Superior temporal gyrus (tissue), 1 donor: Measurements from ENCODE around the gene GSG1L.

ENCODE experiments used
- DNase-seq: peaks from one replicate; pipeline ENCODE4 v3.0.0-alpha.2; 2016; ENCODE audit errors: extremely low spot score

GSG1L gene

DNA sequence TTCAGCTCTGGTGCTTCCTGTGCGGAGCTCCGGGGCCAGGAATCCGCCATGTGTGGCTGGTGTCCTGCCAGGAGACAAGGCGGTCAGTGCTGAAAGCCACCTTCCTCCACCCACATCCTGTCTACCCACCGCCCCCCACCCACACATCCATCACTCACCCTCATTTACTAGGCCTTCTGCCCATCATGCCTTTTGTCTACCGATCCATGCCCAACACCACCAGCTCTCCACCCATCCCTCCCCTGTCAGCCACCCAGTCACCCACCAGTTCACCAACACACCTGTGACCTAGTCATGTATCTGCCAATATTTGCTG is 272.2 kb downstream of the GSG1L start:
- no peak for DNase-seq

DNA sequence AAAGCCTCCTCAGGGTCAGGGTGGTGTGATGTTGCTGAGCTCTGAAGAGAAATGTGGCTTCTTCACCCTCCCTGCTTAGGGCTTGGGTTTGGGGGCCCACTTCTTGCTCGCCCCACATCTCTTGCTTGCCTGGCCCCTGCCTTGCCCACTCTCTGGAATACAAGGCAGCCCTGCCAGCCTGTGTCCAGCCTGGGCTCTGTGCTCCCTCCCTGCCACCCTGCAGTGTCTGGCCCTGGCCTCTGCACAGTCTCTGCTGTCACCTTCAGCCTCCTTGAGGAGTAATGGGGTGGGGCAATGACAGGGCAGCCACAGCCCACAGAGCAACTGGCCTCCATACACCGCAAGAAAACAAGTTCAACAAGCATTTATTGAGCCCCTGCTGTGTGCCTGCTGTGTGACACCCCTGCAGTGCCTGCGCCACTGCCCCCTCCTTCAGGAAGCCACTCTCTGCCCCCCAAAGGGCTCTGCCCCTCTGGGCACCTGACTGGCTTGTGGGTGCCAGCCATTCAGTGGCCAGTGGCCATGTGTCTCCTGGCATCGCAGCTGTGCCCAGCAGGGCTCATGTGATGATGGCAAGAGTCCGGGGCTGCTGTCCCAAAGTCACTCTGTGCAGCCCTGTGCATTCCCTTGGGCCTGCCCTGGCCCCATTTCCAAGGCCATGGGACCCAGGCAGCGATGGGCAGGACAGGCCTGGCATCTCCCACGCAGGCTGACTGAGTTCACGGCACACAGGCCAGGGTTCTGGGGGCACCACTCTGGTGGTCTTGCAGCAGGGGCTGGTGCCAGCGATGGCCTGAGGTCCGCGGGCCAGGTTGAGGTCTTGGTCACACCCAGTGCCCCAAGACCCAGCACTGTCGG is 272.7 kb downstream of the GSG1L start:
- DNase-seq, result no peak

DNA sequence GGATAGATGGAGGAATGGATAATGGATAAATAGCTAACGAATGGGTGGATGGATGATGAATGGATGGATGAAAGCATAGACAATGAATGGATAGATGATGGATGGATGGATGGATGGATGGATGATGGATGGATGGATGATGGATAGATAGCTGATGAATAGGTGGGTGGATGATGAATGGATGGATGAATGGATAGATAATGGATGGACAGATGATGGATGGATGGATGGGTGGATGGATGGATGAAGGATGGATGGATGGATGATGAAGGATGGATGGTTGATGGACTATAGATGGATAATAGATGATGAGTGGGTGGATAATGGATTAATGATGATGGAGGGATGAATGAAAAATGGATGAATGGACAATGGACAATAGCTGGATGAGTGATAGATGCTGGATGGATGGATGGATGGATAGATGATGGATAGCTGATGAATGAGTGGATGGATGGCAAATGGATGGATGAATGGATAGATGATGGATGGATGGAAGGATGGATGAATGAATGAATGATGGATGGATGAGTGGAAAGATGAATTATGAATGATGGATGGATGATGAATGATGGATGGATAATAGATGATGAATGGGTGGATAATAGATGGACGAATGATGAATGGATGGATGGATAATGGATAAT is 273.8 kb downstream of the GSG1L start:
- DNase-seq, result no peak

DNA sequence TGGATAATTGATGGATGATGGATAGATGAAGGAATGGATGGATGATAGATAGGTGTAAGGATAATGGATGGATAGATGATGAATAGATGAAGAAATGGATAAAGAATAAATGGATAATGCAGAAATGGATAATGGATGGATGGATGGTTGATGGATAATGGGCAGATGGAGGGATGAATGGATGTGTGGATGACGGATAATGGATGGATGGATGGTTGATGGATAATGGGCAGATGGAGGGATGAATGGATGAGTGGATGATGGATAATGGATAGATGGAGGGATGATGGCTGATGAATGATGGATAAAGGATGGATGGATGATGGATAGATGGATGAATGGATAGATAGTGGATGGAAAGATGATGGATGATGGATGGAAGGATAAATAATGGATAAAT is 274.4 kb downstream of the GSG1L start:
- no peak for DNase-seq

DNA sequence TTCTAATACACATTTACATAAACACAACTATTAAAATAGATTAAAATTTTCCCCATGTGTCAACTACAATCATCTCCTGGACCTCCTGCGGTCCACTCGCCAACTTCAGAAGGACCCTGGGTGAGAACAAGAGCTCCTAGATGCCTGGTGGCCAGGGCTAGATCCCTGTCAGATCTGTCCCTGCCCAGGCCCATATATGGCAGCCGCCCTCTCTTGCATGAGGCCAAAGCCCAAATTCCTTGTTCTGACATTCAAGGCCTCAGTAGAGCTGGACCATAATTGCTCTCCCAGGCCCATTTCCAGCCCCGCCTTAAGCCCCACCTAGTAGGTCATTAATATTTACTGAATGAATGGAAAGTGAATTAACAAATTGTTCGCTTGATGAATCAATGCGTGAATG is 275.8 kb downstream of the GSG1L start:
- no peak for DNase-seq

DNA sequence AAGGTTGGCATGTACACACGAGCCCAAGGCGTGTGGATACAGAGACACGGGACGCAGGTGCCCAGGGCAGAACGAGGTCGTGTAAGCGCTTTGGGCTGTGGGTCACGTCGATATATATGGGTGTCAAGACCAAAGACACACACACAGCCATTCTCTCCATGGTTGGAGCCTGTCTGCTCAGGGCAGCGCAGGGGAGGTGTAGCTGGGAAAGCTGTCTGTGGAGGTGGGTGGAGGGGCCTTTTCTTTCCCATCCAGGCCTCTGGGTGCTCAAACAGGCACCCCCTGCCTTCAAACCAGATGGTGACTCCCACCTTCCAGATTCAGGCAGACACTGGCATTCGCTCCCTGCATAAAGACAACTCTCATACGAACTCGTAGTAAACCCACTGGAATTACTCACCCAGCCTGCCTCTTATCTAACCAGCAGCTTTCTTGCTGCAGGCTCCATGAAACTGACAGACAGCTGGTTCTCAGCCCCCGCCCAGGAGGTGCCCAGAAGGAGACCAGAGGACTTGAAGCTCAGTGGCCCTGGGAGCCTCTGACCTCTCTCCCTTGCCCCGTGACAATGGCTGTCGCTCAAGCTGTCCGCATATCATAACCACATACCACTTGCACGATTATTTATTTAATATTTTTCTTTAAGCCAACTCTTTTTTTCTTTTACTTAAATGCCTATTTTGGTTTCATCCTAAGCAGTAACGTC is 276.4 kb downstream of the GSG1L start:
- DNase-seq, result peak; percentile 31

DNA sequence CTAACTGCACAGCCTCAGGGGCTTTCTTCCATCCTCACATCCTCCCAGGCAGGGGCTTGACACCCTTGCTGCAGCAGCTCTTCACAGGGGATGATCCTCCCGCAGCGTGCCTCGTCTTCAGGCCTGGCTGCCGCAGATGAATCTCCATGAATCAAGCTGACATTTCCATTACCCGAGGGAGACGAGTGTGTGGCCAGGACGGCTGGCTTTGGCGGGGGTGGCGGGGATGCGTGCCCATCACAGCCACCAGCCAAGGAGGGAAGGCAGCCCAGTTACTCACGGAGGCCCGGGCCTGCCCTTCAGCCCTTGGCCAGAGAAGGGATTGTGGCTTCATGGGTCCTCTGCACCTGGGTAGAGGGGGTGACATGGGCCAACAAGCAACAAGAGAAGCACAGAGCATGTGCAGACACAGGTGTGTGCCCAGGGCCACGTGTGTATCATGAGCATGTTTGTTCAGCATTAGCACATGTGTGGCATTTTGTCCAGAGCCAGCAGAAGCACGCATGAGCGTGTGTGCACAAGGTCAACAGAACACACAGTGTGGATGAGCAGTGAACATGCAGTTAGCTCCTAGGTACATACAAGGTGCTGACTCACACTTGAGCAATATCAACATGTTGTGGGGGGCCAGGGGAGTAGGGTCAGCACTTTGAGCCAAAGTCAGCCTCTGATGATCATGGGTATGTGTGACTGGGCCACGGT is 277.1 kb downstream of the GSG1L start:
- DNase-seq, result no peak

DNA sequence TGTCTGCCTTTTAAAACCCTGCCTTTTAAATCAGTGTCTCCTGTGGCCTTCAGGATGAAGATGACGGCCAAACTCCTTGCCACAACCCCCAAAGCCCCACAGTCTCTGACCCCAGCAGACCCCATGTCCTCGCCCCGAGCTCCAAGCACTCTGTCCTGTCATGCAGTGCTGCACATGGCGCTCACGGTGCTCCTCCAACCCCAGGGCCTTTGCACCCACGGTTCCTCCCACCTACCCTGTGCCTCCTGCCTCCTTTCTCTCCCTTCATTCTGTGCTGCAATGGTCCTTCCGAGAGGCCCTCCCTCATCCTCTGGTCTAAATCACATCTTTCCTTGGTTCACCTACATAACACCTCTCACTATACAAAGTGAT is 278.2 kb downstream of the GSG1L start:
- DNase-seq, result no peak

DNA sequence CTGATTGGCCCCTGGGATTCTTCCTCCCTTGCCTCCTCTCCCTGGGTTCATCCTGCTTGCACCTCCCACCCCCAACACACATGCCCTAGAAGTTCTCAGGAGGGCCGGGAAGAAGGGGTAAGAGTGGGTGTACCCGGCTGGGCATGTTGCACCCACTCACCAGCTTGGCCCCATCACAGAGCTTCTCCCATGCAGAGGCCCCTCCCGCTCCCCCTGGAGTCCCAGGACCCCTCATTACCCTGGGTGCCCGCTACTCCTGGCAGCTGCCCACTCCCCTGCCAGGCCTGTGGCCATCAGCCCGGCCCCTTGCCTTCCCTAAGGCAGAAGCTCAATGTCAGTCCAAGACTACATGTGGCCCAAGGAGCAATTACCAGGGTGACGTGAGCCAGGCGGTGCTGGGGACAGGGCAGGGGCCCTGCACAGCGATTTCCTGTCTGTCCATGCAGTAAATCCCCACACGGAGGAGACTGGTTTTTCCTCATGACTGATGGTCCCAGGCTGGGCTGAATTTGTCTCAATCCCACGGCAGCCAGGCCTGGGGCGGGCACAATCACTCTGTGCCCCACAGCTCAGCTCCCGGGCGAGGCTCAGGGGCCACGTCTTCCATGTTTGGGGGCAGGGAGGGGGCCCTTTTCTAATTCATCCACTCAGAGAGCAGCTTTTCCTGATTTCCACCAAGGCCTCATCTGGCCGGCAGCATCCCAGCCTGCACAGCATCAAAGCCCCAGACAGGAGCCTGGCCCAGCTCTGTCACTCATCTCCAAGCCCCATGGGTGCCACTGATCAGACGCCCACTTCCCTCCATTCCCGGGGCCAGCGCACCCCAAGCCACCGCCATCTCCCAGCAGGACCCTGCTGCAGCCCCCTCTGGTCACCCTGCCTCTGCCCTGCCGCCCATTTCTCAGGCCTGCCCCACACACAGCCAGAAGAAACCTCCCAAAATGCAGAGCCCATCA is 278.9 kb downstream of the GSG1L start:
- DNase-seq, result no peak

DNA sequence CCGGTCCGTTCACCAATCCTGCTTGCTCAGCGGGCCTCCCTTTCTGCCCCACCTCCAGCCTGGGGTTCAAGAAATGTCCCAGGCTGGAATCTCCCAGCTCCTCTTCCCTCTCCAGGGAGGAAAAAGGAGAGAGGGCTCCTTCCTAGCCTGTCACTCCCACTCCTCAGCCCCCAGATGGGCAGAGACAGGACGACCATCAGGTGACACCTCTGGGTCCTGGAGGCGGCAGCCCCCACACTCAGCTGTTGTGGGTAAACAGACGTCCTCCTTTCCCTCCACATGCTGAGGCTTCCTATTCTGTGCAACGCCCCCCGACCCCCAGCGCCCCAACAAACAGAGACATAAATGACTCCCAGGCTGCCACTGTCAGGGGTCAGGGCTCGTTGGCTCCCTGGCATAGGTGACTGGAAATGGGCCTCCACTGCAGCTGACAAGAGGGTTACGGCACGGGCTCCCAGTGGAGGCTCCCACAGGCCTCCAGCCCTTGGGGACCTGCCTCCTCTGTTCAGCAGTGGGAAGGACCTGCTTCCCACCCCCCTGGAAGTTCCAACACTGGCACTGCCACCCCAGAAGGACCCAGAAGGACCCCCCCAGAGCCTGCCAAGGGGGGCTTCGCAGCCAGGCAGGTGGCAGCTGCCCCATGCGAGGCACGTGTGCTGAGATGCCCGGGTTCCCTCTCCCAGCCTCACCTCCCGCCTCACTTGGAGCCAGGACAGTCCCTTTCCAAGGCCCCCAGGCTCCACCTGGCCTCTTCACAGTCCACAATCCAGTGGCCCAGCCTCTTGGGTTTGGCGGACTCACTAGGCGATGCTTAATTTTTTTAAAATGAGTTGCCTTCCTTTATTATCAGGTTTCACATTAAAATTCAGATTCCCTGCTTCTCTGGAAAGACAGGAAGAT is 281.3 kb downstream of the GSG1L start:
- DNase-seq, result no peak

DNA sequence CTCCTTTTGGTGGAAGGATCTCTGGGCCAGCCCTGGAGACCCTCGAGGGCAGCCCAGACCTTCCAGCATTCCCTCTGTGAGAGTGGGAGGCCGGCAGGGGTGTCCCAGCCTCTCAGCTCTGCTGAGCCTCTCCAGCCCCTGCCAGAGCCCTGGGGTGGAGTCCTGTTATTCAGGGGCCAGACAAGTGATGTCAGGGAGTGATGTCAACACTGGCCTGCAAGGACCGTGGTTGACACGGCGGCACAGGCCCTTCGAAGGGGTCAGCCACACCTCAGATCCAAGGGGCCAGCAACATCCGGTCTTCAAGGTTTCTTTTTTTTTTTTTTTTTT is 282.4 kb downstream of the GSG1L start:
- no peak for DNase-seq

DNA sequence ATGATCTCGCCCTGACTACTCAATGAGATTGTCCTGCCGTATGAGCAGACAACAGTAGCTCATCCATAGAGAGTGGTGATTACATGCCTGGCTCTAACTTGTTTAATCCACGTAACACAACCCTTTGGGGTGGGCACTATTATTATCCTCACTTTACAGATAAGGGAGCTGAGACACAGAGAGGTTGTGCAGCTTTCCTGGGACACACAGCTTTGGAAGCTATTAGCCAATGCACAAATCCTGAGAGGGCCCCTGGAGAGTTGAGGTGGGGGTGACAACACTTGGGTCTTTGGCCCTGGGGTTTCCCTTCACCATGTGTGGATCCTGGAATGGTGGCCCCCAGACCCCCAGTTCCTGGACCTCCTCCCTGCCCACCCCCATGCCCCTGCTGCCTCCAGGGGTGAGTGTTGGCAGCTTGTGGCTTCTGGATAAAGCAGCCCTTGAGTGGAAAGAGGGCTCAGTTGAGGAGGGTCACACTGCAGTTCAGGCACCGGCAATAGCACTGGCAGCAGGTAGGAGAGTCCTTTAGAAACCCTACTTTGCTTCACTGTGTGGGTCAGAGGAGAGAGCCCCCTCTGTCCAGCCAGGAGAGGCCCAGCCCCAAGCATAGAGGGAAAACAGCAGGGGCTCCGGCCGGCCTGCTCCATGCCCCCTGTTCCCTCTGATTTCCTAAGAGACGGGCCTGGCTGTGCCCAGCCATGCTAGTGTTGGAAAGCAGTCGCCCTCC is 282.9 kb downstream of the GSG1L start:
- DNase-seq, result no peak

DNA sequence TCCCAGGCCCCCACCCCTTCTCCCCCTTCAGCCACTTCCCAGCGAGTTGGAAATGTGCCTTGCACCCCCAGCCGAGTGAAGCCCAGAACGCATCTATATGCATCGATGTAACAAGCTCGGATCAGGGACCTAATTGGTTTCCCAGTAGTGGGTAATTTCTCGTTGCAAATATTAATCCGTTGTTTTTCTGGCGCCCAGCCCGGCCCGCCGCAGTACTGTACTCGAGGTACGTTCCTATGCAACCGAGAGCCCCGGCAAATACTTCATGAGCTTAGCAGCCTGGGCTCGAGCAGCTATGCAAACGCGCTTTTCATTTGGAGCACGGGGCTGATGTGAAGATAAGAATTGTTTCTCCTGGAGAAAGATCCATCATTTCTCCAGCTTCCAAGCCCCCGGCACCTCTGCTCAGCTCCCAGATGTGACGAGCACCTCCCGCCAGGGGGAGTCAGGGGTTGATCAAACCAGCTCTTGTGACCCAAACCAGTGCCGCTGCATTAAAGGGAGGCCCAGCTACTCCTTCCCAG is 283.8 kb downstream of the GSG1L start:
- peak; percentile 83 for DNase-seq

DNA sequence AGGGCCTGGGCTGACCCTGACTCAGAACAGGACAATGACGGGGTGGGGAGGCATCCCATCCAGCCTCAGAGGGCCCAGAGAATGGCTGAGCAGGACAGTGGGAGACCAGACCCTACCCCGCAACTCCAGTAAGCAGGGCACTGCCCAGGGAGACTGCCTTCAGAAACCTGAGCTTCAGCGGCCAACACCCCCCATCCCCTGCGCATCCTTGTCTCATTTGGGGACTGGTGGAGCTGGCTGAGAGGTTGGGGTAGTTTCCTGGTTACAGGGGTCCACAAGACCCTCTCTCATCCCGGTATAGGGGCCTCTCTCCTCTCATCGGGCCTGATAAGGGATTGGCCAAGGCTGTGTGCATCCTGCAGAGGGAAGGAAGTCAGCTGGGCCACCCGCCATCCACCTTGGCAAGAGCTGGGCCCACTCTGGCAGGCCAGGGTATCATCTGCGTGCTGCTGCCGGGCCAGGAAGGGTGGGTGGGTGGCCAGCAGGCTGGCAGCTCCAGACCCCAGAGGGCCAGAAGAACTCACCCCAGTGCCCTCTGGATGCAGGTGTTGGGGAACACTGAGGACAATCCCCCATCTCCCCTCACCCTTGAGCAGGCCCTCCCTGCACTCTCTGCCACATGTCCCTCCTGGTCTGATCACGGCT is 284.5 kb downstream of the GSG1L start:
- DNase-seq, result no peak

DNA sequence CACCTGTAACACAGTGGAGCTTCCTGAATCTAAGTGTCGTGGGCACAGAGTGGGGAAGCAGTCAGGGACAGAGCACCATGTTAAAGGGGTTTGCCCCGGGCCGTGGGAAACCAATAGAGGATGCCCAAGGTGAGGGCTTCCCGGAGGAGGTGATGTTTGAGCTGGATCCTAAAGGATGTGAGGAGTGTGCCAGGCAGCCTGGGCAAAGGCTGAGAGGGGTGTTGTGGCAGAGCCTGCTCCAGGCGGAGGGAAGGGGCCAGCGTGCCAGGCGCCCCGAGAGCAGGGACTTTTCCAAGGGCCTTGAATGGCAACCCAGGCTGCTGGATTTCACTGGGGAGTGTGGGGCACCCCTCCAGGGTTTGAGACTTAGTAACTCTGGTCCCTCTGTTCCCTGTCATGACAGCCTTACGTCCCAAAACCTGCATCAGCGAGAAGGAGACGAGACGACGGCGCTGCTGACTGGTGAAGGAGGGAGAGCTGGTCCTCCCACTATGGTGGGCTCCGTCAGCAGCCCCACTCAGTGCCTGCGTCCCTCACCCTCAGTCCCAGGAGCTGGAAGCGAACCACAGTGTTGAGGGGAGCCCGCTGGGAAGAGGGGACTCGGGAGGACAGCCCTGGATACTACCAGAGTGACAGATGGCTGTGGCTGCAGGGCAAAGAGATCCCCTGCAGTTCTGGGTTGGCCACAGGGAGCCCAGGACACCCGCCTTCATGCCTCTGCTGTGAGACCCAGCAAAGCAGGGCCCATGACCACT is 285.2 kb downstream of the GSG1L start:
- no peak for DNase-seq

DNA sequence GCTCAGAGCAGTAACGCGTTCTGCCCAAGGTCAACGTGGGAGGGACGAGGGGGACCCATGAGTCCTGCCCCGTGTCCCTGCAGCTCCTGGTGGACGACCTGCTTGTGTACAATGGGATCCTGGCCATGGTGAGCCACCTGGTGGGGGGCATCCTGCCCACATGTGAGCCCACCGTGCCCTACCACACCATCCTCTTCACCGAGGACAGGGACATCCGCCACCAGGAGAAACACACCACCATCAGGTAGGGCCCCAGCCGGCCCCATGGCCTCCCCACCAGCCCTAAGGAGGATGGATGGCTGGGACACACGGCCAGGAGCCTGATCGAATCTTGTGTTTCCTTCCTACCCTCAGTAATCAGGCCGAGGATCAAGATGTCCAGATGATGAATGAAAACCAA is 286.0 kb downstream of the GSG1L start:
- DNase-seq, result no peak

DNA sequence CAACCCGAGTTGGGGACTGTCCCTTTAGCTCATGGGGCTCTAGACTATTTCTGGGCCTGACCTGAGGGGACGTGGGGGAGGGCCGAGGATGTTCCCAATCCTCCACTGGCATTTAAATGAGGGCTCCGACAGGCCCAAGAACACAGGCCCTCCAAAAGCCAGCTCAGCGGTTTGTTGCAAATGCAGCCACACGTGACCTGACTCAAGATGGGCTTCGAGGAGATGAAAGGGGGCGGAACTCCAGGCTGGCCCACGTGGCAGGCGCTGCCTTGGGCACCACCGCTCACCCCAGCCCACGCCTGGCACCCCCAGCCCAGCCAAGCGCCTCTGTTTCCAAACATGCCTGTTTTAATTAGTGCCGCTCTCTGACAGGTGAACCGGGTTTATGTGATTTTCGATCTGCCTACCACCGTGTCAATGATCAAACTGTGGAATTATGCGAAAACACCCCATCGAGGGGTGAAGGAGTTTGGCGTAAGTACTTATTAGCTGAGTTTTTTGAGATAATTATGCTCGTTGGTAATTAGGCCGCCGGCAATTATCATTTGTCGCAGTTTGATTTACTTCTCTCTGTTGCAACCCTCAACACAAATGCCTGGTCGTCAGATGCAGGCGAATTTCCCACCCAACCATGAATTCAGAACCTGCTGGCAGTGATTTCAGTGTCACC is 286.8 kb downstream of the GSG1L start:
- DNase-seq, result peak; percentile 47

DNA sequence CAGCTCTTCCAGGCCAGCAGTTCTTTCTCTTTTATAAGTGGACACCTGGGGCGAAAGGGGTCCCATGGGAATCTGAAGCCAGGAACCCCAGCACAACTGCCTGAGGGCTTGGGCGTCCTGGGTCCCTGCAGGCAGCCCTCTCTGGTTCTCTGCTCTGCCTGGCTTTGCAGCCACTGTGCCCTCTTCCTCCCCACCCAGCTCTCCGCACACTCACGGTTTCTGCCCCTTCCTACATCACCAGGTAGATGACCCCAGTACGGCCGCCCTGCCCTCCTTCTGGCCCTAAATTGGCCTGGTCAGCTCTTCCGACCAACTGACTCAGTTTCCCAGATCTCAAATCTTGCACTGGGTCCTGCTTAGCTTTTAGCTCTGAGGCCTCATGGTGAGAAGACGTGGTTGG is 288.3 kb downstream of the GSG1L start:
- DNase-seq, result no peak
